Mucosa of descending colon (tissue), 3 donors: ENCODE results near the gene CEACAM3. TPM values are rescaled to one million over a fixed set of nuclear protein-coding genes. Genes with fewer than 3 reads are reported as not detected.

ENCODE experiments used
- ATAC-seq: fragments of 200-7000 bp; cut with Tn5 transposase; one replicate; pipeline ENCODE4 v1.9.1; 2020; ENCODE audit warnings: mild to moderate bottlenecking, moderate library complexity
- DNase-seq, 3 donors: peaks; one replicate each; pipeline ENCODE4 v3.0.0-alpha.2; 2020
- H3K36me3 ChIP-seq: fragments of 200-600 bp; one replicate; pipeline ENCODE4 v1.8.0; 2021; ENCODE audit warnings: low read depth, mild to moderate bottlenecking
- H3K4me1 ChIP-seq: fragments of 200-600 bp; one replicate; pipeline ENCODE4 v1.8.0; 2021; ENCODE audit warnings: low read depth, mild to moderate bottlenecking
- H3K4me3 ChIP-seq: fragments of 200-600 bp; one replicate; pipeline ENCODE4 v1.8.0; 2021; ENCODE audit warnings: mild to moderate bottlenecking
- H3K9me3 ChIP-seq: fragments of 200-600 bp; one replicate; pipeline ENCODE4 v1.8.0; 2021; ENCODE audit warnings: mild to moderate bottlenecking
- CTCF ChIP-seq: fragments of 200-600 bp; IDR thresholded peaks from one replicate; pipeline ENCODE4 v1.8.0; 2022; ENCODE audit warnings: antibody characterized with exemption, mild to moderate bottlenecking
- intact Hi-C, 2 donors: fragments of 100-400 bp; cut with DNase I in 1 of 2; cut with micrococcal nuclease in 1 of 2; formaldehyde crosslinking; loops; one replicate each; pipeline versions ENCODE4 v1.11.0 to v1.11.1; 2022; cut with DNase I, micrococcal nuclease
- total RNA-seq, 3 donors: library from RNA; stranded (reverse); fragmentation: NEBNext Ultra II Directional in 2 of 3; extraction: Animal tissue kit (Norgen Biotek cat#: 25700) in 2 of 3; gene quantifications; one replicate each; pipeline versions ENCODE4 v1.2.1 to v1.2.4, GENCODE V29; 2021 to 2023
- donor health status: DM: no; HTN: no; CAD: no; lungs with moderate emphysema.
- donor health status: DM: no; HTN: no; CAD: no.
- donor health status: DM: no; HTN: yes; CAD: no.

The CEACAM3 gene
- total RNA-seq, 3 donors from 2014 or later = 2.5 to 4.5 (median 3.9) TPM

- DNase-seq = peak in 1 of 3 donors; percentile 84
- TF ChIP-seq CTCF = peak; percentile 74
- H3K4me1 ChIP-seq = no peaks in the 10 kb centered on the region
- H3K9me3 ChIP-seq = no peaks in the 10 kb centered on the region
- H3K36me3 ChIP-seq = no peaks in the 10 kb centered on the region
- no peak overlapping the region for H3K4me3 ChIP-seq
- intact Hi-C loops = no loop called here
- peak; percentile 86 for ATAC-seq
Observed at GRCh38 chr19:41795031-41795461, 1.3 kb upstream of the CEACAM3 start.

GRCh38 chr19:41796901-41797300, 514 bp downstream of the CEACAM3 start:
- intact Hi-C loops = no loop called here
- ATAC-seq (no peak), DNase-seq (no peak)
- no peak for TF ChIP-seq CTCF
- Histone ChIP-seq H3K4me1 (peaks cover under 1% of the 10 kb centered on the region), H3K9me3 (no peaks in the 10 kb centered on the region), H3K4me3 (no peak overlapping the region), H3K36me3 (no peaks in the 10 kb centered on the region)

- no peak for TF ChIP-seq CTCF
- ATAC-seq (peak; percentile 77), DNase-seq (peak in 1 of 3 donors; percentile 29)
- H3K4me1 ChIP-seq = peaks cover 4% of the 10 kb centered on the region
- H3K9me3 ChIP-seq = no peaks in the 10 kb centered on the region
- no peaks in the 10 kb centered on the region for H3K36me3 ChIP-seq
- intact Hi-C loops = no loop called here
- no peak overlapping the region for H3K4me3 ChIP-seq
Observed at GRCh38 chr19:41799444-41800000, 3.1 kb downstream of the CEACAM3 start.

DNA sequence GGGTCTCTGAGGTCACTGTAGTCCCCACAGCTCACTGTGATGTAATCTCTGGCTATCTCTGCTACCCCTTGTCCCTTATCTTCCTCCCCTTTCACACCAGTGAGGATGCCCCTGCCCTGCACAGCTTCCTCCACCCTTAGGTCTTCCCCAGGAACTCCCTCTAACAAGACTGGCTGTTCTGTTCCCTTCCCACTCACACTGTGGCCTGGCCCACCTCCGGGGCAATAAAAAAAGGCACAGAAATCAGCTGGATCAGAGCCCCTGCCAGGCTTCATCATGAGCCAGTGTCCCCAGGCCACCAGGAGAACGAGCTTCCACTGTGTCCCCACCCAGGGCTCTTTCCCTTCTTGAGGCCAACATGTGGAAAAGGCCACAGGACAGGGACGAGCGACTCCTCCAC, 4.6 kb downstream of the CEACAM3 start:
- TF ChIP-seq CTCF = no peak
- DNase-seq (no peak), ATAC-seq (no peak)
- H3K9me3 ChIP-seq = no peaks in the 10 kb centered on the region
- peaks cover 4% of the 10 kb centered on the region for H3K4me1 ChIP-seq
- H3K36me3 ChIP-seq = no peaks in the 10 kb centered on the region
- intact Hi-C loops = no loop called here
- H3K4me3 ChIP-seq = no peak overlapping the region

DNA sequence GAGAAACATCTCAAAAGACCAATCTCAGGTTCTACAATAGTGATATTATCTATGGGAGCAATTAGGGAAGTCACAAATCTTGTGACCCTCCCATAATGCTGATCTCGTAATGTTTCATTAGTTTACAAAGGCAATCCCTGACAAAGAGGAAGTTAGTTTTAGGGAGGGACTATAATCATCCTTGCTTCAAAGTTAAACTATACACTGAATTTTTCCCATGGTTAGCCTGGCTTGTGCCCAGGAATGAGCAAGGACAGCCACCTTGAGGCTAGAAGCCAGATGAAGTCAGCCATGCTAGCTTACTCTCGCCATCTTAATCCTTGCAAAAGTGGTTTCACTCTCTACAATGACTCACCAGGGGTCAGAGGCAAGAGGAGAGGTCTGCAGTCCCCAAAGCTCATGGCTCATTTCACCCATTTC, 5.4 kb downstream of the CEACAM3 start:
- peaks cover 4% of the 10 kb centered on the region for H3K4me1 ChIP-seq
- intact Hi-C loops = no loop called here
- peak in 1 of 3 donors; percentile 49 for DNase-seq
- no peak overlapping the region for H3K4me3 ChIP-seq
- peak; percentile 76 for ATAC-seq
- no peaks in the 10 kb centered on the region for H3K9me3 ChIP-seq
- no peak for TF ChIP-seq CTCF
- no peaks in the 10 kb centered on the region for H3K36me3 ChIP-seq

GRCh38 chr19:41802770-41803169, 6.4 kb downstream of the CEACAM3 start:
- peaks cover 4% of the 10 kb centered on the region for H3K4me1 ChIP-seq
- intact Hi-C loops = no loop called here
- ATAC-seq = no peak
- H3K36me3 ChIP-seq = no peaks in the 10 kb centered on the region
- TF ChIP-seq CTCF = no peak
- H3K9me3 ChIP-seq = no peaks in the 10 kb centered on the region
- no peak for DNase-seq
- H3K4me3 ChIP-seq = no peak overlapping the region
